Measurements from ENCODE around the gene AKR1E2. TPM values are rescaled to one million over a fixed set of nuclear protein-coding genes. Genes with fewer than 3 reads are reported as not detected.

AKR1E2 gene
- total RNA-seq, 1 donor from 2014 or later, result 1.4 TPM

DNA sequence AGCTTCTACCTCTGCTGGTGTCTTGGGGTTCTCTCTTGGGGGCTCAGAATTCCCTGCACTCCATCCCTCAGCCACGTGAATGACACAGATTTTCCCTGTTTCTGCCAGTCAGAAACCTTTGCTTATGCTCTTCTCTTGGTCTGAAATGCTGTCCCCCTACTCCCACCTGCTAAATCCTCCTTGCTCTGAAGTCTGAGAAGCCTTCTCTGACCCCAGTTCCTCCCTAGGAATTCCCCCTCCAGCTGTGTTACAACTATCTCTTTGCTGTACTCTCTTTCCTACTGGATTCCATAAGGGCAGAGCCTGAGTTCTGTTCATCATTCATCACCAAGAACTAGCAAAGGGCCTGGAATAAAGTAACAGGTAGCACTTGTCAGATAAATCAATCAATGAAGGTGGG is 33.6 kb upstream of the AKR1E2 start:
- no peak for DNase-seq (ENCODE audit: low read depth)
- Histone ChIP-seq H3K79me2 (ENCODE audit: insufficient read depth, low read length) (no peaks in the 10 kb centered on the region), H3K9me3 (ENCODE audit: insufficient read depth, low read depth, low read length) (no peaks in the 10 kb centered on the region), H3K4me2 (ENCODE audit: low read length) (no peak overlapping the region), H3K27ac (ENCODE audit: low read depth, low read length) (no peak overlapping the region), H3K36me3 (ENCODE audit: insufficient read depth, low read length) (no peaks in the 10 kb centered on the region), H4K20me1 (ENCODE audit: insufficient read depth, low read length) (no peaks in the 10 kb centered on the region), H3K4me3 (ENCODE audit: insufficient read depth, low read depth, low read length) (no peak overlapping the region), H2AFZ (ENCODE audit: low read depth, low read length) (no peak overlapping the region), H3K9ac (ENCODE audit: low read length) (no peak overlapping the region), H3K4me1 (ENCODE audit: insufficient read depth, low read length) (no peaks in the 10 kb centered on the region), H3K27me3 (ENCODE audit: insufficient read depth, low read length) (no peaks in the 10 kb centered on the region)
- Mint-ChIP-seq H3K4me3 (ENCODE audit: unreplicated experiment) (no peak overlapping the region), H3K36me3 (ENCODE audit: low read depth, unreplicated experiment) (no peaks in the 10 kb centered on the region), H3K9me3 (ENCODE audit: unreplicated experiment) (no peaks in the 10 kb centered on the region), H3K27me3 (ENCODE audit: low read depth, unreplicated experiment) (peaks cover 2% of the 10 kb centered on the region), H3K4me1 (ENCODE audit: low read depth, unreplicated experiment) (peaks cover 2% of the 10 kb centered on the region), H3K27ac (ENCODE audit: unreplicated experiment) (no peak overlapping the region)
- TF ChIP-seq EZH2 (IDR thresholded peaks at IDR 0.05; ENCODE audit: insufficient read depth, low read length), result no peak
- TF ChIP-seq, protein P1, sequence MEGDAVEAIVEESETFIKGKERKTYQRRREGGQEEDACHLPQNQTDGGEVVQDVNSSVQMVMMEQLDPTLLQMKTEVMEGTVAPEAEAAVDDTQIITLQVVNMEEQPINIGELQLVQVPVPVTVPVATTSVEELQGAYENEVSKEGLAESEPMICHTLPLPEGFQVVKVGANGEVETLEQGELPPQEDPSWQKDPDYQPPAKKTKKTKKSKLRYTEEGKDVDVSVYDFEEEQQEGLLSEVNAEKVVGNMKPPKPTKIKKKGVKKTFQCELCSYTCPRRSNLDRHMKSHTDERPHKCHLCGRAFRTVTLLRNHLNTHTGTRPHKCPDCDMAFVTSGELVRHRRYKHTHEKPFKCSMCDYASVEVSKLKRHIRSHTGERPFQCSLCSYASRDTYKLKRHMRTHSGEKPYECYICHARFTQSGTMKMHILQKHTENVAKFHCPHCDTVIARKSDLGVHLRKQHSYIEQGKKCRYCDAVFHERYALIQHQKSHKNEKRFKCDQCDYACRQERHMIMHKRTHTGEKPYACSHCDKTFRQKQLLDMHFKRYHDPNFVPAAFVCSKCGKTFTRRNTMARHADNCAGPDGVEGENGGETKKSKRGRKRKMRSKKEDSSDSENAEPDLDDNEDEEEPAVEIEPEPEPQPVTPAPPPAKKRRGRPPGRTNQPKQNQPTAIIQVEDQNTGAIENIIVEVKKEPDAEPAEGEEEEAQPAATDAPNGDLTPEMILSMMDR (IDR thresholded peaks at IDR 0.05; ENCODE audit: insufficient read depth, low read depth, low read length), result no peak
- FAIRE-seq, result no peak

DNA sequence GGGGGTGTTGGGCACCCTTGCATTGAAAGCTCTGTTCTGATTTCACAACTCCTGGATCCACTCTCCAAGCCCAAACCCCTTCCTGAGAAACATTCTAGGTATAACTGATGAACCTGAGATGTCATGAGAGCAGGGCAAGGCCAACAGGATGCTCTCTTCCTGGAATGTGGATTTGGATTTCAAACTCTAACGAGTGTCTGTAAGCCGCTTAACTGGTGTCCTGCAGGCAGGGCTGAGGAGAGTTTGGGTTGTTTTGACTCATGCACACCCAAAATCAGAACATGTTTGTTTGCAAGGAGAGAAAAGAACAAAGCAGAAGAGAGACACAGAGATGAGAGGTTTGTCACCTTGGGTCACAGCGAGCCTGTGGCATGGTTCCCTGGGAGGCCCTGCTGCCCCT is 24.6 kb upstream of the AKR1E2 start:
- Histone ChIP-seq H3K4me2 (ENCODE audit: low read length) (no peak overlapping the region), H3K9me3 (ENCODE audit: insufficient read depth, low read depth, low read length) (no peaks in the 10 kb centered on the region), H3K9ac (ENCODE audit: low read length) (no peak overlapping the region), H3K79me2 (ENCODE audit: insufficient read depth, low read length) (no peaks in the 10 kb centered on the region), H3K27ac (ENCODE audit: low read depth, low read length) (no peak overlapping the region), H3K36me3 (ENCODE audit: insufficient read depth, low read length) (no peaks in the 10 kb centered on the region), H3K4me1 (ENCODE audit: insufficient read depth, low read length) (peaks cover 7% of the 10 kb centered on the region), H4K20me1 (ENCODE audit: insufficient read depth, low read length) (no peaks in the 10 kb centered on the region), H2AFZ (ENCODE audit: low read depth, low read length) (no peak overlapping the region), H3K4me3 (ENCODE audit: insufficient read depth, low read depth, low read length) (no peak overlapping the region), H3K27me3 (ENCODE audit: insufficient read depth, low read length) (no peaks in the 10 kb centered on the region)
- H3K27me3 Mint-ChIP-seq (ENCODE audit: low read depth, unreplicated experiment), result no peaks in the 10 kb centered on the region
- no peaks in the 10 kb centered on the region for H3K9me3 Mint-ChIP-seq (ENCODE audit: unreplicated experiment)
- TF ChIP-seq, protein P1 (IDR thresholded peaks at IDR 0.05; ENCODE audit: insufficient read depth, low read depth, low read length), result no peak
- TF ChIP-seq EZH2 (IDR thresholded peaks at IDR 0.05; ENCODE audit: insufficient read depth, low read length), result no peak
- H3K4me1 Mint-ChIP-seq (ENCODE audit: low read depth, unreplicated experiment), result peaks cover 4% of the 10 kb centered on the region
- no peak for DNase-seq (ENCODE audit: low read depth)
- H3K27ac Mint-ChIP-seq (ENCODE audit: unreplicated experiment), result no peak overlapping the region
- no peak for FAIRE-seq
- no peak overlapping the region for H3K4me3 Mint-ChIP-seq (ENCODE audit: unreplicated experiment)
- no peaks in the 10 kb centered on the region for H3K36me3 Mint-ChIP-seq (ENCODE audit: low read depth, unreplicated experiment)

DNA sequence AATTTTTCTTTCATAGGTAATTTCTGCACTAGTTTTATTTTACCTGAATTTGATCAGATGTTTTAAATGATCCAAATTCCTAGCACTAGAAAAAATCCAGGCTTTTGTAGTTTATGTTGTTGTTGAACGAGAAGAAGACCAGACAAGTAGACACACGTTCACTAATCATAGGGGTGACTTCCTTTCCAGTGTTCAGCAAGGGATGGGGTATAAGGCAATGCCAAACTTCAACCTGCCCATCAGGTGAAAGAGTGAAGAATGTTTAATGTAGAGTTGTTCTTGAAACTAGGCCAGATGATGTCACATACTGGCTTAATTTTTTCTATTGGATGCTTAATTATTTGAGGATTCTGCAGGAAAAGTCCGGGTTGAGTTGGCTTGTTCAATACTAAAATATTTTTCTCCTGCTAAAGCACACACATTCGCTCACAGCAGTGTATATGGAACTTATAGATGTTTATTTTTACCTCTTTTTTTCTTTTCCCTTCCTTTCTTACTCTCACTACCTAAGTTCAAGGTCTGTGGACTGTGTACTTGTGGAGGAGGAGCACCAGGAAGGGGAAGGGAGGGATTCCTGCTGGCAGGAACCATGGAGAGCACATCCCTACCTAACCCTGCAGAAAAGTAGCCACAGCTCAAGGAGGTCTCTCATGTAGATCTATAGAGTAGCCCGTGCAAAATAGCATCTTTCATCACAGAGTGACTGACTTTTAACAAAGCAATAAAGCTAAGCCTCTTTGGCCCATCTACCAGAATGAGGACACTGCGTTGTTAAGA is 23.1 kb upstream of the AKR1E2 start:
- no peaks in the 10 kb centered on the region for H3K9me3 Mint-ChIP-seq (ENCODE audit: unreplicated experiment)
- H2AFZ ChIP-seq (ENCODE audit: low read depth, low read length), result no peak overlapping the region

More for the DNA sequence above, 23.1 kb upstream of the AKR1E2 start:
- no peak for FAIRE-seq
- Mint-ChIP-seq H3K27ac (ENCODE audit: unreplicated experiment) (no peak overlapping the region), H3K36me3 (ENCODE audit: low read depth, unreplicated experiment) (no peaks in the 10 kb centered on the region), H3K4me3 (ENCODE audit: unreplicated experiment) (no peak overlapping the region), H3K27me3 (ENCODE audit: low read depth, unreplicated experiment) (no peaks in the 10 kb centered on the region), H3K4me1 (ENCODE audit: low read depth, unreplicated experiment) (peaks cover 5% of the 10 kb centered on the region)
- H3K9ac ChIP-seq (ENCODE audit: low read length), result no peak overlapping the region
- DNase-seq (ENCODE audit: low read depth), result no peak
- no peaks in the 10 kb centered on the region for H3K9me3 ChIP-seq (ENCODE audit: insufficient read depth, low read depth, low read length)
- H3K4me3 ChIP-seq (ENCODE audit: insufficient read depth, low read depth, low read length), result no peak overlapping the region
- no peaks in the 10 kb centered on the region for H3K27me3 ChIP-seq (ENCODE audit: insufficient read depth, low read length)
- no peaks in the 10 kb centered on the region for H4K20me1 ChIP-seq (ENCODE audit: insufficient read depth, low read length)
- no peaks in the 10 kb centered on the region for H3K79me2 ChIP-seq (ENCODE audit: insufficient read depth, low read length)
- TF ChIP-seq, protein P1 (IDR thresholded peaks at IDR 0.05; ENCODE audit: insufficient read depth, low read depth, low read length), result no peak
- H3K4me1 ChIP-seq (ENCODE audit: insufficient read depth, low read length), result peaks cover 11% of the 10 kb centered on the region
- H3K27ac ChIP-seq (ENCODE audit: low read depth, low read length), result no peak overlapping the region
- H3K36me3 ChIP-seq (ENCODE audit: insufficient read depth, low read length), result no peaks in the 10 kb centered on the region
- no peak overlapping the region for H3K4me2 ChIP-seq (ENCODE audit: low read length)
